Measurements from ENCODE around the gene ZNG1F. TPM values are rescaled to one million over a fixed set of nuclear protein-coding genes. Genes with fewer than 3 reads are reported as not detected.
"Not testable (repeated sequence)": the region's sequence is repeated elsewhere in the genome, so short reads cannot be mapped to it uniquely, and the experiment has no call there.

The ZNG1F gene
- total RNA-seq, 2 donors from 2014 or later, result 11.5 to 15.4 TPM

DNA sequence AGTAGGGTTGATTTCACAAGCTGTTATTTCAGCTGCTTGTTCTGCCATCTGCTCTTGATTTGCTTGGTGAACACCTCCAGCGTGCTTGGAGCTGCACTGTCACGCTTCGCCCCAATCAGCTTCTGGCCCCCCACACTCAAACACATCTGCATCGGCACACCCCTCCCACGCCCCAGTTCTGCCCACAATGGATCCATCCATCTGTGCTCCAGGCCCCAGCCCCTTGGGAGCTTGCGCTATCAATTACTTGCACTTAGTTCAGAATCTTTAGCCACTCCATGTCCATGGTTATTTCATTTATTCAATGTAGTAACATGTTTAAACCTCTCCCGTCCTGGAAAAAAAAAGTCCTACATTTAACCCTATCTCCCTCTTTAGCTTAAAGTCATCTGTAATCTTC lies 88.6 kb downstream of the ZNG1F start:
- H3K9me3 ChIP-seq (ENCODE audit: control insufficient read depth, low read length); H3K36me3 Mint-ChIP-seq (ENCODE audit: low read depth); H3K36me3 ChIP-seq (ENCODE audit: control insufficient read depth, insufficient read depth, low read length); H3K27ac Mint-ChIP-seq; H3K27ac ChIP-seq (ENCODE audit: low read depth, low read length); H3K4me3 ChIP-seq (ENCODE audit: low read length); H3K9ac ChIP-seq (ENCODE audit: extremely low read depth, low read length, poor library complexity, severe bottlenecking); H3K4me1 Mint-ChIP-seq; H3K4me3 Mint-ChIP-seq; H3K4me1 ChIP-seq (ENCODE audit: control insufficient read depth, insufficient read depth, low read length): not testable (repeated sequence)
- peaks cover 11% of the 10 kb centered on the region for H3K27me3 ChIP-seq (ENCODE audit: control insufficient read depth, insufficient read depth, low read length, poor library complexity, severe bottlenecking)
- WGBS, 2 experiments (ENCODE audit: insufficient coverage in 1 of 2, insufficient read length in 1 of 2), result 80 to 84% methylated on average over 3 to 4 of the region's 7 CpGs
- H3K9me3 Mint-ChIP-seq, result peaks cover 17% of the 10 kb centered on the region
- peak; percentile 3 for DNase-seq
- peaks cover 41% of the 10 kb centered on the region for H3K27me3 Mint-ChIP-seq (ENCODE audit: insufficient read depth)

DNA sequence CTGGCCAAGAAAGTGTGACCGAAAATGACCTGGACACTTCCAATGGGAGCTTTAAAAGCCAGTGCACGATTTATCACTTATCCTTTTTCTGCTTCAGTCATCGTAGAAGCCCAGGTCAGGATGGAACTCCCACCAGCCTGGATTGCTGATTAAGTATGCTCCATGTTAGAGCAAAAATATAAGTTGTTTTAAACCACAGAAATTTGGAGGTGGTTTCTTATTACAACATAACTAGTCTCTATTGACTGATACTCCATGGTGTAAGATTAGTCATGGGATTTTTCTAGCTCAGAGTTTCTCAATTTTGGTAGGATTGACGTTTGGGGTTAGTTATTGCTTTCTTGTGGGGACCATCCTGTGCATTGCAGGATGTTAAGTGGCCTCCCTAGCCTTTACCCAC lies 90.4 kb downstream of the ZNG1F start:
- H3K36me3 ChIP-seq (ENCODE audit: control insufficient read depth, insufficient read depth, low read length); H3K4me1 ChIP-seq (ENCODE audit: control insufficient read depth, insufficient read depth, low read length); H3K4me3 ChIP-seq (ENCODE audit: low read length); H3K4me1 Mint-ChIP-seq; H3K36me3 Mint-ChIP-seq (ENCODE audit: low read depth); H3K4me3 Mint-ChIP-seq; H3K27ac Mint-ChIP-seq; H3K27ac ChIP-seq (ENCODE audit: low read depth, low read length); H3K9ac ChIP-seq (ENCODE audit: extremely low read depth, low read length, poor library complexity, severe bottlenecking); H3K9me3 ChIP-seq (ENCODE audit: control insufficient read depth, low read length); H3K27me3 ChIP-seq (ENCODE audit: control insufficient read depth, insufficient read depth, low read length, poor library complexity, severe bottlenecking): not testable (repeated sequence)
- H3K27me3 Mint-ChIP-seq (ENCODE audit: insufficient read depth), result peaks cover 43% of the 10 kb centered on the region
- peak; percentile 9 for DNase-seq
- 66 to 90% methylated on average over 2 to 3 of the region's 4 CpGs for WGBS, 2 experiments (ENCODE audit: insufficient coverage in 1 of 2, insufficient read length in 1 of 2)
- peaks cover 17% of the 10 kb centered on the region for H3K9me3 Mint-ChIP-seq

GRCh38 chr9:41095060-41095459 lies 94.1 kb downstream of the ZNG1F start:
- not testable (repeated sequence) for DNase-seq; H3K4me3 Mint-ChIP-seq; H3K4me3 ChIP-seq (ENCODE audit: low read length); H3K36me3 Mint-ChIP-seq (ENCODE audit: low read depth); H3K4me1 Mint-ChIP-seq; H3K27ac Mint-ChIP-seq; H3K9ac ChIP-seq (ENCODE audit: extremely low read depth, low read length, poor library complexity, severe bottlenecking); H3K9me3 ChIP-seq (ENCODE audit: control insufficient read depth, low read length); H3K36me3 ChIP-seq (ENCODE audit: control insufficient read depth, insufficient read depth, low read length); H3K4me1 ChIP-seq (ENCODE audit: control insufficient read depth, insufficient read depth, low read length); H3K27me3 ChIP-seq (ENCODE audit: control insufficient read depth, insufficient read depth, low read length, poor library complexity, severe bottlenecking); H3K27ac ChIP-seq (ENCODE audit: low read depth, low read length)
- peaks cover 16% of the 10 kb centered on the region for H3K9me3 Mint-ChIP-seq
- 76% methylated on average over 1 of the region's 2 CpGs; no CpG with 5 or more reads in 1 of the 2 experiments for WGBS, 2 experiments (ENCODE audit: insufficient coverage in 1 of 2, insufficient read length in 1 of 2)
- H3K27me3 Mint-ChIP-seq (ENCODE audit: insufficient read depth), result peaks cover 39% of the 10 kb centered on the region

- not testable (repeated sequence) for H3K27ac Mint-ChIP-seq; H3K36me3 Mint-ChIP-seq (ENCODE audit: low read depth); H3K27me3 ChIP-seq (ENCODE audit: control insufficient read depth, insufficient read depth, low read length, poor library complexity, severe bottlenecking); H3K27ac ChIP-seq (ENCODE audit: low read depth, low read length); H3K9me3 ChIP-seq (ENCODE audit: control insufficient read depth, low read length); H3K4me3 Mint-ChIP-seq; H3K4me3 ChIP-seq (ENCODE audit: low read length); DNase-seq; H3K4me1 ChIP-seq (ENCODE audit: control insufficient read depth, insufficient read depth, low read length); H3K9ac ChIP-seq (ENCODE audit: extremely low read depth, low read length, poor library complexity, severe bottlenecking); H3K4me1 Mint-ChIP-seq; H3K36me3 ChIP-seq (ENCODE audit: control insufficient read depth, insufficient read depth, low read length)
- H3K9me3 Mint-ChIP-seq, result peaks cover 16% of the 10 kb centered on the region
- peaks cover 43% of the 10 kb centered on the region for H3K27me3 Mint-ChIP-seq (ENCODE audit: insufficient read depth)
- WGBS, 2 experiments (ENCODE audit: insufficient coverage in 1 of 2, insufficient read length in 1 of 2), result 100% methylated on average over 1 of the region's 9 CpGs; no CpG with 5 or more reads in 1 of the 2 experiments
Measured at GRCh38 chr9:41094010-41094773, 94.9 kb downstream of the ZNG1F start.

DNA sequence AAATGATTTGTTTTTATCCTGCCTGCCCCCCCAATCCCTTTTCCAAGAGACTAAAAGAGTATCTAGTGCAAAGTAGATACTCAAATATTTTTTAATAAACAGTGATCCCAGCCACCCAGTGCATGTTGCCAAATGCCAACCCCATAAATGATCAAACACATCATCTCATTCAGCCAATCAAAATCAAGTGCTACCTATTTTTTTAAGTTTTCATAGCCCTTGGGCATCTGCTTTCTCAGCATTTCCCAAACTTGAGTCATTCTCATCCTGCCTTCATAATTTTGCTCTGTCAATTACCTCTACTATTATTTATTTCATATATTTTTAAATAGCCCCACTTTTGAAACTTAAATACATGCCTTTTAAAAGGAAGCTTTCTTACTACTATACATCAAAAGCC lies 98.2 kb downstream of the ZNG1F start:
- H3K36me3 Mint-ChIP-seq (ENCODE audit: low read depth); H3K27ac ChIP-seq (ENCODE audit: low read depth, low read length); H3K4me1 ChIP-seq (ENCODE audit: control insufficient read depth, insufficient read depth, low read length); H3K4me3 Mint-ChIP-seq; H3K27ac Mint-ChIP-seq; H3K9ac ChIP-seq (ENCODE audit: extremely low read depth, low read length, poor library complexity, severe bottlenecking); H3K4me1 Mint-ChIP-seq; DNase-seq; H3K4me3 ChIP-seq (ENCODE audit: low read length); H3K9me3 Mint-ChIP-seq; H3K9me3 ChIP-seq (ENCODE audit: control insufficient read depth, low read length); H3K36me3 ChIP-seq (ENCODE audit: control insufficient read depth, insufficient read depth, low read length): not testable (repeated sequence)
- H3K27me3 Mint-ChIP-seq (ENCODE audit: insufficient read depth), result peaks cover 46% of the 10 kb centered on the region
- peaks cover 24% of the 10 kb centered on the region for H3K27me3 ChIP-seq (ENCODE audit: control insufficient read depth, insufficient read depth, low read length, poor library complexity, severe bottlenecking)

- H3K27me3 ChIP-seq (ENCODE audit: control insufficient read depth, insufficient read depth, low read length, poor library complexity, severe bottlenecking), result peaks cover 29% of the 10 kb centered on the region
- not testable (repeated sequence) for H3K36me3 ChIP-seq (ENCODE audit: control insufficient read depth, insufficient read depth, low read length); H3K27ac Mint-ChIP-seq; H3K27ac ChIP-seq (ENCODE audit: low read depth, low read length); H3K36me3 Mint-ChIP-seq (ENCODE audit: low read depth); H3K4me1 ChIP-seq (ENCODE audit: control insufficient read depth, insufficient read depth, low read length); H3K4me3 ChIP-seq (ENCODE audit: low read length); H3K9me3 ChIP-seq (ENCODE audit: control insufficient read depth, low read length); H3K4me3 Mint-ChIP-seq; H3K9ac ChIP-seq (ENCODE audit: extremely low read depth, low read length, poor library complexity, severe bottlenecking); DNase-seq; H3K4me1 Mint-ChIP-seq; H3K9me3 Mint-ChIP-seq
- WGBS, 2 experiments (ENCODE audit: insufficient coverage in 1 of 2, insufficient read length in 1 of 2), result 63% methylated on average over 1 of the region's 1 CpG; no CpG with 5 or more reads in 1 of the 2 experiments
- H3K27me3 Mint-ChIP-seq (ENCODE audit: insufficient read depth), result peaks cover 52% of the 10 kb centered on the region
Measured at GRCh38 chr9:41090386-41090785, 98.7 kb downstream of the ZNG1F start.
